Astrocyte of the hippocampus (primary cell): ENCODE data around the gene GAL3ST2.
"Not testable (repeated sequence)": the region's sequence is repeated elsewhere in the genome, so short reads cannot be mapped to it uniquely, and the experiment has no call there.

Experiments used
- DNase-seq: peaks from one replicate; pipeline ENCODE4 v3.0.0; 2011; ENCODE audit warnings: low read depth, low spot score

The GAL3ST2 gene

GRCh38 chr2:241818229-241818942, 41.8 kb downstream of the GAL3ST2 start:
- DNase-seq: no peak

DNA sequence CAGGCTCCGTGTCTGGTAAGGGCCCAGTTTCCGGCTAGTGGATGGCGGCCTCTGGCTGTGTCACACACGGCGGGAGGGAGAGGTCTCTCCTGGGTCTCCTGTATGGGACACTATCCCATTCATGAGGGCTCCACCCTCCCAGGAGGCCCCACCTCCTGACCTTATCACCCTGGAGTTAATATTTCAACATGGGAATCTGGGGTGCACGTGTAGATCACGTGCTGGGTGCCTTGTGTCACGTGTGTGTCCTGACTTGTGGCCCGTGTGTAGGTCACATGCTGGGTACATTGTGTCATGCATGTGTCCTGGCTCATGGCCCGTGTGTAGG, 42.3 kb downstream of the GAL3ST2 start:
- no peak for DNase-seq

- DNase-seq: not testable (repeated sequence)
These were observed 43.5 kb downstream of the GAL3ST2 start for GRCh38 chr2:241819947-241820624.

DNA sequence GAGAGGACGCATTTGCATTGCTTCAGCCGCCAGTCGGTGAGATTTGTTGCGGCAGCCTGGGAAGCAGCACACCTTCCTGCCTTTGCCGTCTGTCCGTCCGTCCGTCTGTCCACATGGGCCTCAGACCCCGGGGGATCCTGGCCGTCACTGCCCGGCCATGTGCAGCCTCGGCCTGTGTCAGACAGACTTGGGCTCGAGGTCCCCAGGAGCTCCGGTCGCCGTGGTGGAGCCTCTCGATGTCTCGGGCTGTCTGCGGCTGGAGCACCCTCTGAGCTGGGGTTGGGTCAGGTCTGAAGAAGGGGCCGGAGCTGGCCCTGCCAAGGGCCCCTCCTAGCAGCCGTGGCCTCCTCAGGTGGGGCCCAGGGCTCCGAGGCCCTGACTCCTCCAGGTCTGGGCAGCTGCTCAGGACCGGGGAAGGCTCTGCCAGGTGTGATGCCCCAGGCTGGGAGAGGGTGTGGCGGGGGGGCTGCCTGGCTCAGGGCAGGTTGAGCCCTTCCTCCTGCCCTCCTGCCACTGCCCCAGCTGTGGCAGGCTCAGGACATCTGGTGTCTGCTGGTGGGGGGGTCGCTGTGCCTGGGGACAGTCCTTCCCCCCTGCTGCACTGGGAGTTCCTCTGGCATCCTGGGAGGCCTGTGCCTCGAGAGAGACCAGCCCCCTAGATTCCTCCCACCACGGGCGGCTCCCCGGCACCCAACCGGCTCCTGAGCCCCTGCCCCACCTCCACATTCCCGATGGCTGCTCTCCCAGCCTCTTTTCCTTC, 44.2 kb downstream of the GAL3ST2 start:
- no peak for DNase-seq

DNA sequence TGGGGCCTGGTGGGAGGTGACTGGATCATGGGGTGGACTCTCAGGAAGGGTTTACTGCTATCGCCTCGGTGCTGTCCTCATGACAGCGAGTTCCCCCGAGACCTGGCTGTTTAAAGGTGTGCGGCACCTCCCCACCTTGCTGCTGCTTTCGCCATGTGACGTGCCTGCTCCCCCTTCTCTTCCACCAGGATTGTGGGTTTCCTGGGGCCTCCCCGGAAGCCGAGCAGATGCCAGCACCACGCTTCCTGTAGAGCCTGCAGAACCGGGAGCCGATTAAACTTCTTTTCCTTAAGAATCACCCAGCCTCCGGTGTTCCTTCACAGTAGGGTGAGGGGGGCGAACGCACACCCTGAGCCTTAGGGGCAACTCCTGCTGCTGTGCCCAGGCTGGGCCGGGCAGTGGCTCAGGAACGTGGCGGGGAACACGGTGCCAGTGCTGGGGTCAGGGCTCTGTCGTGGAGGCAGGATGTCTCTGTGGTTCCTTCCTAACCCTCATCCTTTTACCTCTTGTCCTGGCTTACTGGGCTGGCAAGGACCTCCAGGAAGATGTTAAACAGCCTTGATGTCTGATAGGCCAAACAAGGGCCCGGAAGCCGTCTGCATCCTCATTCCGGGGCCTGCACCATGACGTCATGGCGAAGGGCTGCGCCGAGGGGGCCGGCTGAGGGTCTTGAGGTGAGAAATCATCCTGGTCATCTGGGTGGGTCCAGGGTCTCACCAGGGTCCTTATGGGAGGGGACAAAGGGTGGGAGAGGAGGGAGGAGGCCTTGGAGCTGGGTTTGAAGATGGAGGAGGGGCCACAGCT, 45.0 kb downstream of the GAL3ST2 start:
- no peak for DNase-seq

DNA sequence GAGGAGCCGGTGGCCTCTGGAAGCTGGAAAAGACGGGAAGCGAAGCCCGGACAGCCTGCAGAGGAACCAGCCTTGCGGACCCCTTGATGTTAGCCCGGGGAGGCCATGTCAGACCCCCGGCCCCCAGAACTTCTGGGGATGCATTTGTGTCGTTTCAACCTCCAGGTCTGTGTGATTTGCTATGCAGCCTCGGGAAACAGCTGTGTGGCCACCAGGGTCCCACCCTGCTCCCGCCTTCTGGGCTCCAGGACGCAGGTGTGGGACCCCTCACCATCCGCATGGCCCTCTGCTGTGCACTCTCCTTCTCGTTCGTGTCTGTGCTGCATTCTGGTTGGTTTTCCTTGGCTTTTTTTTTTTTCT, 45.6 kb downstream of the GAL3ST2 start:
- DNase-seq: no peak

DNA sequence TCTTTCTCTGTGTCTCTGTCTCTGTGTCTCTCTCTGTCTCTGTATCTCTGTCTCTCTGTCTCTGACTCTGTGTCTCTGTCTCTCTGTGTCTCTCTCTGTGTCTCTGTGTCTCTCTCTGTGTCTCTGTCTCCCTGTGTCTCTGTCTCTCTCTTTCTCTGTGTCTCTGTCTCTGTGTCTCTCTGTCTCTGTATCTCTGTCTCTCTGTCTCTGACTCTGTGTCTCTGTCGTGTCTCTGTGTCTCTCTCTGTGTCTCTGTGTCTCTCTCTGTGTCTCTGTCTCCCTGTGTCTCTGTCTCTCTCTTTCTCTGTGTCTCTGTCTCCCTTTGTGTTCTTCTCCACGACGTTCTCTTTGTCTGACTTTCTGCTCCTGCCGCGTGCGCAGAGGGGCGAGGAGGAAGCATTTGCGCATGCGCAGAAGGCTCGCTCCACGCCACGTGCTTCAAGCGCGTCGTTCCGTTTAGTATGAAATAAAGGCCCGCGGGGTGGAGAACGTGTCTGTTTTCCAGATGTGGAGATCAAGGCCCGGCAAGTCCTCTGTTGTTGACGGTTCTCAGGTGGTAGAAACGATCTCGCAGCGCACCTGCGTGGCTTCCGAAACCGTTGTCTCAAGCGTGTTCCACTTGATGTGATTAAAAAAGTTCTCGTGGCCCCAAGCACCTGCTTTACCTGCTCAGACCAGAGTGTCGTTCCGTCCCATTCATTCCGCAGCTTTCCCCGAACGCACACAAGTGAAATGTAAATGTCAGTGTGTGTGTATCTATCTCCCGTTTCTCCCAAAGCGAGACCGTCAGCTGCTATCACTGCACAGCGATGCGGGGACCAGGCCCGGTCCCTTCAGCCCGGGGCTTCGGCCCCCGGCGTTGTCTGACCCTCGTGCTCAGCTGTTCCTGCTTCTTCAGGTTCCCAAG, 47.2 kb downstream of the GAL3ST2 start:
- not testable (repeated sequence) for DNase-seq

DNA sequence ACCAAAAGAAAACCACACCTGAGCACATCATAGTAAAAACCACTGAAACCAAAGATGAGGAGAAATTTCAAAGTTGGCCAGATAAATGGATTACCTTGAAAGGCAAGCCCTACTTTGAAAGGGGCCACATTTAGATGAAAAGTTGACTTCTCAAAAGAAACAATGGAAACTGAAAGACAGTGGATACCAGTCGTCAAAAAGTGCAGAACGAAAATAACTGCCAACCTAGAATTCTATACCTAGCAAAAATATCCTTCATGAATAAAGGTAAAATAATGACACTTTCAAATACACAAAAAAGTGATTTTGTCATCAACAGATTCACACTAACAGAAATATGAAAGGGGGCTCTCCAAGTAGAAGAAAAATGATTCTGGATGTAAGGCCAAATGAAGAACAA, 50.8 kb downstream of the GAL3ST2 start:
- DNase-seq: no peak

DNA sequence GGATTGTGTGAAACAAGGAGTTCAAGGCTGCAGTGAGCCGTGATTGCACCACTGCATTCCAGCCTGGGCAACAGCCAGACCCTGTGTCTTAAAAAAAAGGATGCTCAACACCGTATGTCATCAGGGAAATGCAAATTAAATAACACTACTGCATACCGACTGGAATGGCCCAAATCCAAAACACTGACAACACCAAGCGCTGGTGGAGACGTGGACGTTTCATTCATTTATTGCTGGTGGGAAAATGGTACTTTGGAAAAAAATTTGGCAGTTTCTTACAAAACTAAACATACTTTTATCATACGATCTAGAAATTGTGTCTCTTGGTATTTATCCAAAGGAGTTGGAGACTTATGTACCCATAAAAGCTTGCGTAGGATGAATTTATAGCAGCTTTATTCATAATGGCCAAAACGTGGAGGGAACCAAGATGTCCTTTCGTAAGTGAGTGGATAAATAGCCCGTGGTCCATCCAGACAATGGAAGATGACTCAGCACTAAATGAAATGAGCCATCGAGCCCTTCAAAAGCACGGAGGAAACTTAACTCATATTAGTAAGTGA, 56.6 kb downstream of the GAL3ST2 start:
- peak; percentile 44 for DNase-seq

GRCh38 chr2:241833756-241834526, 57.3 kb downstream of the GAL3ST2 start:
- DNase-seq: not testable (repeated sequence)

- no peak for DNase-seq
These were observed 58.0 kb downstream of the GAL3ST2 start for GRCh38 chr2:241834527-241835210.

- DNase-seq: peak; percentile 40
These were observed 59.0 kb downstream of the GAL3ST2 start for GRCh38 chr2:241835611-241836010.

DNA sequence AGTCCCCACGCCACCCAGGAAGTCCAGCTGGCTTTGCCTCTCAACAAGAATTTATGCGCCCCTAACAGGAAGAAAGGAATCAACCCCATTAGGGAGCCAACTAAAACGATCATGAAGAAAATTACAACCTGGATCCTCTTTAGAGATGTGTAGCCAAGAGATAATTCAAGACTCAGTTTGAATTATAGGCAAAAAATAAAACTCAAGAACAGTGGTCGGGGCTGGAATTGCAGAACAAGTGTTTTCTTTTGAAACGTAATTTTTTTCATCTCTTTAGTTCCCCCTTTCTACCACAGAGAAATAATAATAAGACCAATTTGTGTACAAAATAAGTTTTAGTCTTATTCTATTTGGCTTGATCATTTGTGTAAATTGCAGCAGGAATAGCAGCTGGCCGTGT, 59.7 kb downstream of the GAL3ST2 start:
- no peak for DNase-seq

- no peak for DNase-seq
These were observed 60.8 kb downstream of the GAL3ST2 start for GRCh38 chr2:241837197-241837965.

GRCh38 chr2:241841181-241842066, 64.8 kb downstream of the GAL3ST2 start:
- no peak for DNase-seq

- DNase-seq: no peak
These were observed 65.4 kb downstream of the GAL3ST2 start for GRCh38 chr2:241842067-241842415.

DNA sequence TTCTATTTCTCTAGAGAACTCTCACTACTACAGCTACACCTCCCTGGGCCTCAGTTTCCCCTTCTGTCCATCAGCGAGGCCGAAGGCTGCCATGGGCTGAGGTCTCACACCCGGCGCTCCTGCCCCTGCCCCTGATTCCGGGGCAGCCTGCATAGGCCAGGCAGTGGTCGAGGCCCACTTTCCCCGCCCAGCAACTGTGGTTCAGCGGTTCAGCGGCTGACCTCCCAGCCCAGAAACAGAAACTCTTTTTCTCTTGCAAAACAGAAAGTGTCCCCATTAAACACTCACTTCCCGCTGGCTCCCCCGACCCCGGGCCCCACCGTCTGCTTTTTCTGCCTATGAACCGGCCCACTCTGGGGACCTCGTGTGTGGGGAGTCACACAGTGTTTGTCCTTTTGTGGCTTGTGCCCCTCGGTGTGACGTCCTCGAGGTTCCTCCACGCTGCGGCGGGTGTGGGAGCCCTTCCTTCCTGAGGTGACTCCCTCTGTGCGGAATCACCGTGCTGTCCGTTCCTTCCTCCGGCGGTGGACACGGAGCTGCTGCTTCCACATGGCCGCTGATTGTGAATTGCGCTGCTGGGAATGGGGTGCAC, 66.1 kb downstream of the GAL3ST2 start:
- DNase-seq: no peak
